Omental fat pad (tissue), 4 donors: Measurements from ENCODE around the gene OR52E8. TPM values are rescaled to one million over a fixed set of nuclear protein-coding genes. Genes with fewer than 3 reads are reported as not detected.

Source experiments
- ATAC-seq: fragments of 150-250 bp; one replicate; pipeline ENCODE4 v1.9.1; 2016; ENCODE audit warnings: mild to moderate bottlenecking, moderate library complexity; ENCODE audit not compliant: low FRiP score
- DNase-seq: peaks from one replicate; pipeline ENCODE4 v3.0.0-alpha.2; 2019; ENCODE audit warnings: low spot score
- CTCF ChIP-seq, 3 donors: fragments of 450-650 bp; IDR thresholded peaks; one replicate each; pipeline ENCODE4 v1.5.1; 2016 to 2017; ENCODE audit warnings: antibody characterized with exemption in 3 of 3, mild to moderate bottlenecking in 3 of 3, moderate library complexity in 2 of 3
- total RNA-seq, 4 donors: library from RNA; depleted of rRNA; stranded (reverse); fragments of >200 nt; gene quantifications; one replicate each; pipeline ENCODE4 v1.1.0, GENCODE V29; 2016

Gene OR52E8
- total RNA-seq, 4 donors from 2014 or later = not detected

GRCh38 chr11:5880329-5880728 is 22.8 kb upstream of the OR52E8 start, which contains the start of gene OR52E4:
TSS of gene OR52E4 (plus strand) at chr11:5880629. CDS start at chr11:5884293, 3,664 bp downstream.
- no peak for ATAC-seq
- DNase-seq = no peak
- no peak for TF ChIP-seq CTCF (IDR thresholded peaks at IDR 0.05)

- DNase-seq (no peak), ATAC-seq (no peak)
- no peak for TF ChIP-seq CTCF (IDR thresholded peaks at IDR 0.05)
Observed at GRCh38 chr11:5878564-5878963, 21.1 kb upstream of the OR52E8 start.

GRCh38 chr11:5865826-5866225 is 8.3 kb upstream of the OR52E8 start:
- no peak for ATAC-seq
- DNase-seq = no peak

GRCh38 chr11:5851002-5851401 is 6.5 kb downstream of the OR52E8 start:
- ATAC-seq = no peak
- DNase-seq = no peak
- no peak for TF ChIP-seq CTCF (IDR thresholded peaks at IDR 0.05)

More at GRCh38 chr11:5865826-5866225, 8.3 kb upstream of the OR52E8 start:
- no peak for TF ChIP-seq CTCF (IDR thresholded peaks at IDR 0.05)

- ATAC-seq (no peak), DNase-seq (no peak)
- no peak for TF ChIP-seq CTCF (IDR thresholded peaks at IDR 0.05)
Observed at GRCh38 chr11:5847711-5848110, 9.8 kb downstream of the OR52E8 start.

GRCh38 chr11:5846701-5847100 is 10.8 kb downstream of the OR52E8 start:
- no peak for TF ChIP-seq CTCF (IDR thresholded peaks at IDR 0.05)
- ATAC-seq = no peak
- no peak for DNase-seq

- DNase-seq = no peak
- no peak for TF ChIP-seq CTCF (IDR thresholded peaks at IDR 0.05)
Observed at GRCh38 chr11:5841797-5842196, 15.7 kb downstream of the OR52E8 start, which contains the start of gene OR52E6. TSS of gene OR52E6 (minus strand) at chr11:5841897. CDS start at chr11:5841897, 0 bp downstream.

More at GRCh38 chr11:5841797-5842196, 15.7 kb downstream of the OR52E8 start, which contains the start of gene OR52E6:
- no peak for ATAC-seq
